WI38 (cell line): ENCODE measurements around the gene RPL13.
"Not testable (repeated sequence)": the region's sequence is repeated elsewhere in the genome, so short reads cannot be mapped to it uniquely, and the experiment has no call there.

Experiments
- H3K4me3 ChIP-seq: 2 replicates; pipeline ENCODE4 v1.5.1; 2011; ENCODE audit warnings: low read depth, mild to moderate bottlenecking, control low read depth, low read length
- TF ChIP-seq, protein P1 (sequence below): IDR thresholded peaks from 2 replicates; pipeline ENCODE4 v1.5.1; 2012; ENCODE audit warnings: low read depth, mild to moderate bottlenecking, control low read depth, low read length

RPL13 gene

DNA sequence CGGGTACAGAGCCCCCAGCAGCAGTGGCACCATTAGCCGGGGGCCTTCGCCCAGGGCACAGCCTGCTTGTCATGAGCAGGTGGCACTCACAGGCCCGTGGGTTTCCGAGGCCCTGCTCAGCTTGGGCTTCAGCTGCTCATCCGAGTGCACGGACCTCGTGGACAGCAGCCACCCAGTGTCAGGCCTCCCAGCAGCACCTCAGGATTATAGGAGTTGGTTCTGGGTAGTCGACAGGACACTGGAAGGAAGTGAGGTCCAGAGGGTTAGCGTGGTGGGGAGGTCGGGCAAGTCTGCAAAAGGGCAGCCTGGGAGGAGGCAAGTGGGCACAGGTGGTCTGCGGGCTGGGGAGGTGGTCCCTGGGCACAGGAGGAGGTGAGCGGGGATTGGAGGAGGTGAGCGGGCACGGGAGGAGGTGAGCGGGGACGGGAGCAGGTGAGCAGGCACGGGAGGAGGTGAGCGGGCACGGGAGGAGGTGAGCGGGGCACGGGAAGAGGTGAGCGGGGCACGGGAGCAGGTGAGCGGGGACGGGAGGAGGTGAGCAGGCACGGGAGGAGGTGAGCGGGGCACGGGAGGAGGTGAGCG, 10.0 kb downstream of the RPL13 start:
- TF ChIP-seq, protein P1, sequence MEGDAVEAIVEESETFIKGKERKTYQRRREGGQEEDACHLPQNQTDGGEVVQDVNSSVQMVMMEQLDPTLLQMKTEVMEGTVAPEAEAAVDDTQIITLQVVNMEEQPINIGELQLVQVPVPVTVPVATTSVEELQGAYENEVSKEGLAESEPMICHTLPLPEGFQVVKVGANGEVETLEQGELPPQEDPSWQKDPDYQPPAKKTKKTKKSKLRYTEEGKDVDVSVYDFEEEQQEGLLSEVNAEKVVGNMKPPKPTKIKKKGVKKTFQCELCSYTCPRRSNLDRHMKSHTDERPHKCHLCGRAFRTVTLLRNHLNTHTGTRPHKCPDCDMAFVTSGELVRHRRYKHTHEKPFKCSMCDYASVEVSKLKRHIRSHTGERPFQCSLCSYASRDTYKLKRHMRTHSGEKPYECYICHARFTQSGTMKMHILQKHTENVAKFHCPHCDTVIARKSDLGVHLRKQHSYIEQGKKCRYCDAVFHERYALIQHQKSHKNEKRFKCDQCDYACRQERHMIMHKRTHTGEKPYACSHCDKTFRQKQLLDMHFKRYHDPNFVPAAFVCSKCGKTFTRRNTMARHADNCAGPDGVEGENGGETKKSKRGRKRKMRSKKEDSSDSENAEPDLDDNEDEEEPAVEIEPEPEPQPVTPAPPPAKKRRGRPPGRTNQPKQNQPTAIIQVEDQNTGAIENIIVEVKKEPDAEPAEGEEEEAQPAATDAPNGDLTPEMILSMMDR: no peak

DNA sequence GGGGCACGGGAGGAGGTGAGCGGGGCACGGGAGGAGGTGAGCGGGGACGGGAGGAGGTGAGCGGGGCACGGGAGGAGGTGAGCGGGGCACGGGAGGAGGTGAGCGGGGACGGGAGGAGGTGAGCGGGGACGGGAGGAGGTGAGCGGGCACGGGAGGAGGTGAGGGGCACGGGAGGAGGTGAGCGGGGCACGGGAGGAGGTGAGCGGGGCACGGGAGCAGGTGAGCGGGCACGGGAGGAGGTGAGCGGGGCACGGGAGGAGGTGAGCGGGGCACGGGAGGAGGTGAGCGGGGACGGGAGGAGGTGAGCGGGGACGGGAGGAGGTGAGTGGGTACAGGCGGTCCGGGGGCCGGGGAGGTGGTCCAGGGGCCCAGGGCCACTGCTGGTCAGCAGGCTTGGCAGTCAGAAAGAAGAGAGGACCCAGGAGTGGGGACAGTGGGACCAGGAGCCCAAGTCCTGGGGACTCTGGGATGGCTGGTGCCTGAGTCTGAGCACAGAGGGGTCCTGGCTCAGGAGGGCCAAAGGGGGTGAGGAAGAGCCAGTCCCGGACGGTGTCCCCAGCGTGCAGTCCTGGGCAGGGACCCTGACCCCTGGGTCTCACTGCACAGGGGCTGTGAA, 10.6 kb downstream of the RPL13 start:
- H3K4me3 ChIP-seq: not testable (repeated sequence)

More for the DNA sequence above, 10.0 kb downstream of the RPL13 start:
- no peak overlapping the region for H3K4me3 ChIP-seq

DNA sequence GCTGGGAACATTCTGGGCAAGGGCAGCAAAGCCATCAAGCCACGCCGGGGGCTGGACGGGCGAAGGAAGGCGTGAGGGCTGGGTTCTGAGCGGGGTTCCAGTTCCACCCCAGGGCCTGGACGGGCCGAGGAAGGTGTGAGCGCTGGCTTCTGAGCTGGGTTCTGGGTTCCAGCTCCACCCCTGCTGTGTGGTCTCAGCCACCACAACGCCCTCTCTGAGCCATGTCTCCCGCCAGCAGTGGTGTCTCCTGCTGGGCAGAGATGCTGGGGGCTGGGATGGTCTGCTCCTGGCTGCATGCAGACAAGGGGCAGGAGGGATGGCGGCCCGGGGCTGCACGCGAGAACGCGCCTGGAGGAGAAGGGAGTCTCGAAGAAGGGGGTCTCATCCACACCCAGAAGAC, 11.2 kb downstream of the RPL13 start:
- no peak overlapping the region for H3K4me3 ChIP-seq
- TF ChIP-seq, protein P1: no peak

DNA sequence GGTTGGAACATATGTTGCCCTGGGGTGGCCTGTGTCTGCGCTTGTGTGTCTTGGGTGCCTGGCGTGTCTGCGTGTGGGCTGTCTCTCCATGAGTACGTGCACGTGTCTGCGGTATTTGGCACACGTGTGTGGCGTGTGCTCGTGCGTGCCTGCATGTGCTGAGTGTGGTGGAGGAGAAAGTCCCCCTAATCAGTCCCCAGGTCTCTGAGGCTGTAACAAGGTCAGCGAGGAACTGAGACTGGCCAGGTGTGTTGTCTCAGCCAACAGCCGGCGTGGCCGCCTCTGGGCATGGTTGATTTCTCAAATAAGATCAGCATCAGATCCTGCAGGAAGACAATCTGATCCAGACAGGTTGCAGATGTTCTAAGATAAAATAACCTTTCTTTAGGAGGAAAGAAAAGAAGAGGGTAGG, 11.6 kb downstream of the RPL13 start:
- TF ChIP-seq, protein P1: no peak
- no peak overlapping the region for H3K4me3 ChIP-seq

DNA sequence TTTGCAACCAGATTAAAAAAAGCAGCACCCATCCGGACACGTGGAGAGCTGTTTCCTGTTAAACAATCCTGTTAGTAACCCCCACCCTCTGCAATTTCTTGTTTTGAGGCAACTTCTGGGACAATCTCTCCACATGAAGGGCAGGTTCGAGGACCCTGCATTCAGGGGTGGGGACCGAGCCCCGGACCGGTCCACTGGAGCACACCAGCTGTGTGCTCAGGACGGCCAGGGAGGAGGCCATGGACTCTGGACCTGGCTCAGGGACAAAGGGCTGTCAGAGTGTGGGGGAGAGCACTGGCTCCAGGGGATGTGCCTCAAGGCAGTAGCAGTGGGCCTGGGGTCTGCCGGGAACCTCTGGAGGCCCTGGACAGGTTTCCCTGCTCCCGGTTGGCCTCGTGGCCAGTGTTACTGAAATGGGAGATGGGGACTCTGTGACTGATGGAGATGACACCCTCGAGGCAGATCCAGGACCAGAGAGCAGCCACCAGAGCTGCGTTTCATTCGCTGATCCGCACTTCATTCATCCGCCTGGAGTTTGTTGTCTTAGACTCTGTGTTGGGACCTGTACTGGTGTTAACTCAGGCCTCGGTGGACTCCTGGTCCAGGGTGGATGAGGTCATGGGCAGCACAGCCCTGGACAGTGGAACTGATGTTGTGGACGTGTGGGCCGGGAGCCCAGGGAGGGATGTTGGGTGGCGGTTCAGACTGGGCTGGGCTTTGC, 12.2 kb downstream of the RPL13 start:
- no peak overlapping the region for H3K4me3 ChIP-seq
- TF ChIP-seq, protein P1: no peak

DNA sequence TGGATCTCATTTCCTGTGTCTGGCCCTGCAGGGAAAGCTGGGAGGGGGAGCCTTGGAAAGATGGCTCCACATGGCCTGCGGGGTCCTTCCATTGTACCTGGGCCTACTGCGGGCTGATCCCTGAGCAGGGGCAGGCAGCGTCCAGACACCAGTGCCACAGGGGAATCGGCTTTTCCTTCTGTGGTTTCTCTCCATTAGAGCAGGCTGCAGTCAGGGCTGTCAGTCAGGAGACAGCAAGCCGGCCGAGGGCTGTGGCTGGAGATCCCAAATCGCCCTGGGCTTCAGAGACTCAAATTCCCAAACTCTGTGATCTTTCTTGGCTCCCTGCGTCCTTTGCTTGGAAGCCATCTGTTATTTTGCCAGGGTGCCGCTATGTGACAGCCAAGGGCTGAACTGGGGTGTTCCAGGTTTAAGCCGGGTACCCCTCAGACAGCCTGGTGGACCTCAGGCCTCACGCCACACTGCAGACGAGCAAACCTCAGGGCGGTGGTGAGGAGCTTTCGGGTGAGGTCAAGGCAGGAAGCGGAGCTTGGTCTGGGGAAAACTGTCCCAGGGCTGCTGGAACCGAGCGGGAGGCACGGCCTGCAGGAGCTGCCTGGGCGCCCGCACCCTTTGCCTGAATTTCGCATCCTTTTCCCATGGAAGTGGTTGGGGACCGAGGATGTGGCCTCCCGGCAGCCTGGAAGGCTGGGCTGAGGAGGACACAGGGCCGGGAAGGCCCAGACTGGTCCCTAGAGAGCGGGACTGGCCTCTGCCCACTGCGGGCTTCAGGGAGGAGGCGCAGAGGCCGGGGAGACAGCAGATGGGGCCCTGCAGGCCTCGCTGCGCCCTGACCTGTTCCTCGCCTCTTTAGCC, 13.6 kb downstream of the RPL13 start:
- TF ChIP-seq, protein P1: no peak
- no peak overlapping the region for H3K4me3 ChIP-seq

DNA sequence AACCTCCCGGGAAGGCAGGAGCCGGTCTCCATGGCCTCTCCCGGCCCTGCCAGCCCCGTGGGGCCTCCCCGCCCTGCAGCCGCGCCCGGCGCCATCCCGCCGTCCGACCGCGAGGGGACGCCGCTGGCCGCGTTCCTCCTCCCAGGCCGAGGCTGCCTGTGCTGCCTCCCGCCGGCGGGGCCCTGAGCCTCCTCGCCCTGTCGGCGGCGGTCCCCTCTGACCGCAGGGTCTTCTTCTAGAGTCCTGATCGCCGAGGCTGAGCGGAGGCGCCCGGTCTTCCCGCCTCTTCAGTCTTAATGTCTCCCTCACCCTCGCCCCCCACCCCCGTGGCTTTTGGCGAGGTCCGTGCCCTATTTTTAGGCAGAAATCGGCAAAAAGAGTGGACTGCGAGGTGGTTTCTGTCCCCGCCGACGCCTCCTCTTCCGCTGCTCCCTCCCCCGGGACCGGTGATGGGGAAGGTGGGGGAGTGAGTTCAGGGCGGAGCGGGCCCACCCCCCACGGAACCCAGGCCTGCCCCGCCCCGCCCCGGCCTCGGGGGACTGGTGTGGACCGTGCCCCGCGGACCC, 14.3 kb downstream of the RPL13 start:
- H3K4me3 ChIP-seq: peak overlapping the region; percentile 52
- TF ChIP-seq, protein P1: peak; percentile 79
